Keratinocyte (primary cell): ENCODE results near the gene PHF8.

Experiments
- EZH2 ChIP-seq: IDR thresholded peaks from one replicate; pipeline ENCODE4 v1.6.1; 2012; ENCODE audit warnings: inconsistent platforms, mild to moderate bottlenecking, low read length, moderate library complexity
- TF ChIP-seq, protein P1 (sequence below), 3 experiments: IDR thresholded peaks in 1 of 3; conservative IDR thresholded peaks in 1 of 3; optimal IDR thresholded peaks in 1 of 3; 2 replicates in 2 of 3; 3 replicates in 1 of 3; pipeline versions ENCODE3 to v1.5.1; 2011; ENCODE audit warnings: low read length in 3 of 3, mild to moderate bottlenecking in 3 of 3, moderate library complexity in 2 of 3, control low read depth in 1 of 3, inconsistent platforms in 1 of 3; ENCODE audit not compliant: insufficient read depth in 2 of 3; ENCODE audit errors: extremely low read depth in 1 of 3

DNA sequence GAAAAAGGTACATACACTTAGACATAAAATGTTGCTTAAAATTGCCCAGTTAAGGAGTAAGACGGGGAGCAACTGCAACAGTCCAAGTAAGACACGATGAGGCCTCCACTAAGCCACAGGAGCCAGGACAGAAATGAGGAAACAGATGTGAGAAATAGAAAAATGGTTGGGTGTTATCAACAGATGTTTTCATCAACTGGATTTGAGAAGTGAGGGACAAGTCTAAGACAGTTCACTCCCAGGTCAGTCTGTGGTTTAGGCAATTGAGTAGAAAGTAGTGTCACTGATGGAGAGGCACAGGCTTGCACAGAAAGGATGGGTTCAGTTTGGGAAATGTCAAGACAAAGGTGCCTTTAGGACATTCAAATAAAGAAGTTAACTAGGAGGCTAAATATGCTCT lies 23.5 kb upstream of the PHF8 start:
- TF ChIP-seq, protein P1, sequence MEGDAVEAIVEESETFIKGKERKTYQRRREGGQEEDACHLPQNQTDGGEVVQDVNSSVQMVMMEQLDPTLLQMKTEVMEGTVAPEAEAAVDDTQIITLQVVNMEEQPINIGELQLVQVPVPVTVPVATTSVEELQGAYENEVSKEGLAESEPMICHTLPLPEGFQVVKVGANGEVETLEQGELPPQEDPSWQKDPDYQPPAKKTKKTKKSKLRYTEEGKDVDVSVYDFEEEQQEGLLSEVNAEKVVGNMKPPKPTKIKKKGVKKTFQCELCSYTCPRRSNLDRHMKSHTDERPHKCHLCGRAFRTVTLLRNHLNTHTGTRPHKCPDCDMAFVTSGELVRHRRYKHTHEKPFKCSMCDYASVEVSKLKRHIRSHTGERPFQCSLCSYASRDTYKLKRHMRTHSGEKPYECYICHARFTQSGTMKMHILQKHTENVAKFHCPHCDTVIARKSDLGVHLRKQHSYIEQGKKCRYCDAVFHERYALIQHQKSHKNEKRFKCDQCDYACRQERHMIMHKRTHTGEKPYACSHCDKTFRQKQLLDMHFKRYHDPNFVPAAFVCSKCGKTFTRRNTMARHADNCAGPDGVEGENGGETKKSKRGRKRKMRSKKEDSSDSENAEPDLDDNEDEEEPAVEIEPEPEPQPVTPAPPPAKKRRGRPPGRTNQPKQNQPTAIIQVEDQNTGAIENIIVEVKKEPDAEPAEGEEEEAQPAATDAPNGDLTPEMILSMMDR (optimal IDR thresholded peaks at IDR 0.05 in 1 of 3, IDR thresholded peaks at IDR 0.05 in 1 of 3, conservative IDR thresholded peaks at IDR 0.05 in 1 of 3; ENCODE audit: extremely low read depth in 1 of 3, insufficient read depth in 2 of 3, low read length in 3 of 3): no peak
- no peak for TF ChIP-seq EZH2
